ENCODE measurements around the gene ANXA11. TPM values are rescaled to one million over a fixed set of nuclear protein-coding genes. Genes with fewer than 3 reads are reported as not detected.
A peak's percentile ranks its signal among the peaks of the same experiment; 100 is the strongest.

ANXA11 gene
- total RNA-seq, 1 donor from 2014 or later = 122 TPM

GRCh38 chr10:80157561-80157960 lies 47.8 kb downstream of the ANXA11 start:
- H3K36me3 Mint-ChIP-seq (ENCODE audit: low read depth, unreplicated experiment) = peaks cover 43% of the 10 kb centered on the region
- H3K4me1 Mint-ChIP-seq (ENCODE audit: low read depth, unreplicated experiment) = peaks cover 49% of the 10 kb centered on the region
- FAIRE-seq = no peak

GRCh38 chr10:80156216-80156615 lies 49.1 kb downstream of the ANXA11 start:
- Histone ChIP-seq H3K4me3 (ENCODE audit: insufficient read depth, low read depth, low read length) (no peak overlapping the region), H4K20me1 (ENCODE audit: insufficient read depth, low read length) (peaks cover 16% of the 10 kb centered on the region), H3K4me1 (ENCODE audit: insufficient read depth, low read length) (peaks cover 48% of the 10 kb centered on the region), H3K27ac (ENCODE audit: low read depth, low read length) (peak overlapping the region; percentile 82), H3K79me2 (ENCODE audit: insufficient read depth, low read length) (no peaks in the 10 kb centered on the region), H3K9me3 (ENCODE audit: insufficient read depth, low read depth, low read length) (no peaks in the 10 kb centered on the region), H3K36me3 (ENCODE audit: insufficient read depth, low read length) (peaks cover 23% of the 10 kb centered on the region), H2AFZ (ENCODE audit: low read depth, low read length) (no peak overlapping the region), H3K9ac (ENCODE audit: low read length) (peak overlapping the region; percentile 68), H3K27me3 (ENCODE audit: insufficient read depth, low read length) (no peaks in the 10 kb centered on the region), H3K4me2 (ENCODE audit: low read length) (peak overlapping the region; percentile 64)
- H3K4me1 Mint-ChIP-seq (ENCODE audit: low read depth, unreplicated experiment) = peaks cover 49% of the 10 kb centered on the region
- H3K27ac Mint-ChIP-seq (ENCODE audit: unreplicated experiment) = peak overlapping the region; percentile 79
- peaks cover 34% of the 10 kb centered on the region for H3K36me3 Mint-ChIP-seq (ENCODE audit: low read depth, unreplicated experiment)
- H3K9me3 Mint-ChIP-seq (ENCODE audit: unreplicated experiment) = no peaks in the 10 kb centered on the region
- no peak overlapping the region for H3K4me3 Mint-ChIP-seq (ENCODE audit: unreplicated experiment)
- peak; percentile 14 for DNase-seq (ENCODE audit: low read depth)
- no peaks in the 10 kb centered on the region for H3K27me3 Mint-ChIP-seq (ENCODE audit: low read depth, unreplicated experiment)
- TF ChIP-seq CTCF (IDR thresholded peaks at IDR 0.05; ENCODE audit: insufficient read depth, low read depth, low read length) (no peak), EZH2 (IDR thresholded peaks at IDR 0.05; ENCODE audit: insufficient read depth, low read length) (no peak)
- FAIRE-seq = no peak

More at GRCh38 chr10:80157561-80157960, 47.8 kb downstream of the ANXA11 start:
- Mint-ChIP-seq H3K27me3 (ENCODE audit: low read depth, unreplicated experiment) (no peaks in the 10 kb centered on the region), H3K9me3 (ENCODE audit: unreplicated experiment) (no peaks in the 10 kb centered on the region), H3K4me3 (ENCODE audit: unreplicated experiment) (no peak overlapping the region), H3K27ac (ENCODE audit: unreplicated experiment) (peak overlapping the region; percentile 80)
- H4K20me1 ChIP-seq (ENCODE audit: insufficient read depth, low read length) = peaks cover 17% of the 10 kb centered on the region
- peaks cover 48% of the 10 kb centered on the region for H3K4me1 ChIP-seq (ENCODE audit: insufficient read depth, low read length)
- H3K4me3 ChIP-seq (ENCODE audit: insufficient read depth, low read depth, low read length) = no peak overlapping the region
- no peak for DNase-seq (ENCODE audit: low read depth)
- H3K9ac ChIP-seq (ENCODE audit: low read length) = peak overlapping the region; percentile 16
- no peak overlapping the region for H3K27ac ChIP-seq (ENCODE audit: low read depth, low read length)
- peaks cover 24% of the 10 kb centered on the region for H3K36me3 ChIP-seq (ENCODE audit: insufficient read depth, low read length)
- TF ChIP-seq EZH2 (IDR thresholded peaks at IDR 0.05; ENCODE audit: insufficient read depth, low read length) (no peak), CTCF (IDR thresholded peaks at IDR 0.05; ENCODE audit: insufficient read depth, low read depth, low read length) (no peak)
- no peaks in the 10 kb centered on the region for H3K27me3 ChIP-seq (ENCODE audit: insufficient read depth, low read length)
- H2AFZ ChIP-seq (ENCODE audit: low read depth, low read length) = no peak overlapping the region
- no peak overlapping the region for H3K4me2 ChIP-seq (ENCODE audit: low read length)
- H3K79me2 ChIP-seq (ENCODE audit: insufficient read depth, low read length) = no peaks in the 10 kb centered on the region
- no peaks in the 10 kb centered on the region for H3K9me3 ChIP-seq (ENCODE audit: insufficient read depth, low read depth, low read length)

DNA sequence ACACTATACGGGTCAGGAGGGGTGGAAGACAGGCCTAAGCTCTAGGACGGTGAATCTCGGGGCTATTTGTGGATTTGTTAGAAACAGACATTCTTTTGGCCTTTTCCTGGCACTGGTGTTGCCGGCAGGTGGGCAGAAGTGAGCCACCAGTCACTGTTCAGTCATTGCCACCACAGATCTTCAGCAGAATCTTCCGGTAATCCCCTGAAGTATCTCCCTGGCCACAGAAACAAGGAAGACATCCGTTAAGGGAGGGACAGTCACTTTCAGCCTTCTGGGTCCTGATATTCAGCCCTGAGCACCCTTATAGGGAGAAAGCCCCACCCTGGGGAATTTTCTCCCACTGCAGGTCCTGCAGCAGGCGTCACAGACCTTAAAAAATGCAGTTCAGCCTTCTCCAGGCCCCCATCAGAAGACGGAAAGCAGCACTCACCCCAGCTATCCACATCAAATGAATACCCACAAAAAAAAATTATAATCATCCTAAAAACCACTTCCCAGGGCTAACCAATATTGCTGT lies 49.6 kb downstream of the ANXA11 start:
- Histone ChIP-seq H3K4me3 (ENCODE audit: insufficient read depth, low read depth, low read length) (peak overlapping the region; percentile 3), H3K9me3 (ENCODE audit: insufficient read depth, low read depth, low read length) (no peaks in the 10 kb centered on the region), H3K9ac (ENCODE audit: low read length) (peak overlapping the region; percentile 68), H3K4me2 (ENCODE audit: low read length) (peak overlapping the region; percentile 64), H3K79me2 (ENCODE audit: insufficient read depth, low read length) (no peaks in the 10 kb centered on the region), H3K36me3 (ENCODE audit: insufficient read depth, low read length) (peaks cover 23% of the 10 kb centered on the region), H4K20me1 (ENCODE audit: insufficient read depth, low read length) (peaks cover 11% of the 10 kb centered on the region), H3K27ac (ENCODE audit: low read depth, low read length) (peak overlapping the region; percentile 82), H3K27me3 (ENCODE audit: insufficient read depth, low read length) (no peaks in the 10 kb centered on the region), H2AFZ (ENCODE audit: low read depth, low read length) (no peak overlapping the region), H3K4me1 (ENCODE audit: insufficient read depth, low read length) (peaks cover 48% of the 10 kb centered on the region)
- no peaks in the 10 kb centered on the region for H3K9me3 Mint-ChIP-seq (ENCODE audit: unreplicated experiment)
- peaks cover 49% of the 10 kb centered on the region for H3K4me1 Mint-ChIP-seq (ENCODE audit: low read depth, unreplicated experiment)
- TF ChIP-seq EZH2 (IDR thresholded peaks at IDR 0.05; ENCODE audit: insufficient read depth, low read length) (no peak), CTCF (IDR thresholded peaks at IDR 0.05; ENCODE audit: insufficient read depth, low read depth, low read length) (no peak)
- peaks cover 33% of the 10 kb centered on the region for H3K36me3 Mint-ChIP-seq (ENCODE audit: low read depth, unreplicated experiment)
- H3K27me3 Mint-ChIP-seq (ENCODE audit: low read depth, unreplicated experiment) = no peaks in the 10 kb centered on the region
- H3K4me3 Mint-ChIP-seq (ENCODE audit: unreplicated experiment) = peak overlapping the region; percentile 23
- DNase-seq (ENCODE audit: low read depth) (no peak), FAIRE-seq (no peak)
- peak overlapping the region; percentile 79 for H3K27ac Mint-ChIP-seq (ENCODE audit: unreplicated experiment)

Measured in astrocyte (in vitro differentiated cells and primary cell).